ENCODE results near the gene GNAI3. TPM values are rescaled to one million over a fixed set of nuclear protein-coding genes. Genes with fewer than 3 reads are reported as not detected.

GNAI3 gene
- total RNA-seq, 4 donors from 2014 or later: 5.1 to 7.2 (median 6.0) TPM

GRCh38 chr1:109529881-109530456 is 18.4 kb upstream of the GNAI3 start:
- H3K27ac ChIP-seq: no peak overlapping the region
- no peaks in the 10 kb centered on the region for H3K36me3 ChIP-seq
- H3K4me1 ChIP-seq: peaks cover 4 to 6% of the 10 kb centered on the region in 2 donors
- no peaks in the 10 kb centered on the region for H3K9me3 ChIP-seq
- TF ChIP-seq POLR2A (IDR thresholded peaks at IDR 0.05) (no peak), CTCF (IDR thresholded peaks at IDR 0.05) (no peak)
- no peaks in the 10 kb centered on the region for H3K27me3 ChIP-seq
- 42 to 62% methylated on average over 7 to 8 of the region's 8 CpGs for WGBS, 2 donors
- H3K4me3 ChIP-seq (replicated peaks in 1 of 3): no peak overlapping the region
- DNase-seq: no peak
- intact Hi-C loops (cut with DNase I): loop anchor here (2.0 to 10.0 kb wide), 3 partner anchors 37 to 265 kb away; partner anchors contain the start of gene PSMA5

GRCh38 chr1:109530457-109531087 is 17.8 kb upstream of the GNAI3 start:
- no peaks in the 10 kb centered on the region for H3K27me3 ChIP-seq
- no peaks in the 10 kb centered on the region for H3K9me3 ChIP-seq
- whole genome bisulfite sequencing, 2 donors: 65 to 68% methylated on average over 10 to 13 of the region's 13 CpGs
- no peak overlapping the region for H3K4me3 ChIP-seq (replicated peaks in 1 of 3)
- intact Hi-C loops (cut with DNase I): loop anchor here (2.0 to 10.0 kb wide), 3 partner anchors 38 to 266 kb away; partner anchors contain the start of gene PSMA5
- no peaks in the 10 kb centered on the region for H3K36me3 ChIP-seq
- TF ChIP-seq CTCF (IDR thresholded peaks at IDR 0.05): no peak
- TF ChIP-seq POLR2A (IDR thresholded peaks at IDR 0.05): no peak
- peaks cover 4 to 6% of the 10 kb centered on the region in 2 donors for H3K4me1 ChIP-seq
- no peak overlapping the region for H3K27ac ChIP-seq
- peak; percentile 38 to 58 for DNase-seq

GRCh38 chr1:109531380-109531779 is 17.0 kb upstream of the GNAI3 start:
- H3K27me3 ChIP-seq: no peaks in the 10 kb centered on the region
- H3K4me3 ChIP-seq (replicated peaks in 1 of 3): no peak overlapping the region
- no peak for DNase-seq
- TF ChIP-seq CTCF (IDR thresholded peaks at IDR 0.05) (no peak), POLR2A (IDR thresholded peaks at IDR 0.05) (no peak)
- no peaks in the 10 kb centered on the region for H3K9me3 ChIP-seq
- peaks cover 4 to 6% of the 10 kb centered on the region in 2 donors for H3K4me1 ChIP-seq
- no peaks in the 10 kb centered on the region for H3K36me3 ChIP-seq
- no peak overlapping the region for H3K27ac ChIP-seq
- intact Hi-C loops (cut with DNase I): loop anchor here (2.0 to 10.0 kb wide), 3 partner anchors 39 to 267 kb away; partner anchors contain the start of gene PSMA5
- WGBS, 2 donors: 77 to 88% methylated on average over 4 of the region's 4 CpGs

- H3K27me3 ChIP-seq: no peaks in the 10 kb centered on the region
- intact Hi-C loops (cut with DNase I): loop anchor here (2.0 to 10.0 kb wide), 3 partner anchors 39 to 267 kb away; partner anchors contain the start of gene PSMA5
- no peak overlapping the region for H3K4me3 ChIP-seq (replicated peaks in 1 of 3)
- no peaks in the 10 kb centered on the region for H3K9me3 ChIP-seq
- no peaks in the 10 kb centered on the region for H3K36me3 ChIP-seq
- 41 to 73% methylated on average over 14 to 16 of the region's 16 CpGs for WGBS, 2 donors
- no peak overlapping the region for H3K27ac ChIP-seq
- TF ChIP-seq POLR2A (IDR thresholded peaks at IDR 0.05): no peak
- no peak for TF ChIP-seq CTCF (IDR thresholded peaks at IDR 0.05)
- no peak for DNase-seq
- H3K4me1 ChIP-seq: peaks cover 4 to 6% of the 10 kb centered on the region in 2 donors
These were observed 16.5 kb upstream of the GNAI3 start for GRCh38 chr1:109531826-109532364.

Measured in thyroid gland (tissue), 4 donors.